ENCODE data around the gene BTF3L4.
"Not testable (repeated sequence)": the region's sequence is repeated elsewhere in the genome, so short reads cannot be mapped to it uniquely, and the experiment has no call there.

DNA sequence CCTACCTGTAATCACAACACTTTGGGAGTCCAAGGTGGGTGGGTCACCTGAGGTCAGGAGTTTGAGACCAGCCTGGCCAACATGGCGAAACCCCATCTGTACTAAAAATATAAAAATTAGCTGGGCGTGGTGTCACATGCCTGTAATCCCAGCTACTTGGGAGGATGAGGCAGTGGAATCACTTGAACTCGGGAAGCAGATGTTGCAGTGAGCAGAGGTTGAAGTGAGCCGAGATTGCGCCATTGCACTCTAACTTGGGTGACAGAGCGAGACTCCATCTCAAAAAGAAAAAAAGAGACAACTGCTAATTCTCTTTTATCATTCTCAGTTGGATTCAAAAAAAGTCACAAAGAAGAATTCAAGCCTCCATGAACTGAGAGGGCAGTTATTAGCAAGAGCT, 21.2 kb downstream of the BTF3L4 start:
- TF ChIP-seq, protein P1, sequence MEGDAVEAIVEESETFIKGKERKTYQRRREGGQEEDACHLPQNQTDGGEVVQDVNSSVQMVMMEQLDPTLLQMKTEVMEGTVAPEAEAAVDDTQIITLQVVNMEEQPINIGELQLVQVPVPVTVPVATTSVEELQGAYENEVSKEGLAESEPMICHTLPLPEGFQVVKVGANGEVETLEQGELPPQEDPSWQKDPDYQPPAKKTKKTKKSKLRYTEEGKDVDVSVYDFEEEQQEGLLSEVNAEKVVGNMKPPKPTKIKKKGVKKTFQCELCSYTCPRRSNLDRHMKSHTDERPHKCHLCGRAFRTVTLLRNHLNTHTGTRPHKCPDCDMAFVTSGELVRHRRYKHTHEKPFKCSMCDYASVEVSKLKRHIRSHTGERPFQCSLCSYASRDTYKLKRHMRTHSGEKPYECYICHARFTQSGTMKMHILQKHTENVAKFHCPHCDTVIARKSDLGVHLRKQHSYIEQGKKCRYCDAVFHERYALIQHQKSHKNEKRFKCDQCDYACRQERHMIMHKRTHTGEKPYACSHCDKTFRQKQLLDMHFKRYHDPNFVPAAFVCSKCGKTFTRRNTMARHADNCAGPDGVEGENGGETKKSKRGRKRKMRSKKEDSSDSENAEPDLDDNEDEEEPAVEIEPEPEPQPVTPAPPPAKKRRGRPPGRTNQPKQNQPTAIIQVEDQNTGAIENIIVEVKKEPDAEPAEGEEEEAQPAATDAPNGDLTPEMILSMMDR (IDR thresholded peaks at IDR 0.05; ENCODE audit: borderline replicate concordance, extremely low read depth, low read length, poor library complexity, severe bottlenecking) = not testable (repeated sequence)
- TF ChIP-seq EZH2 (IDR thresholded peaks at IDR 0.05; ENCODE audit: borderline replicate concordance, low read depth, low read length, severe bottlenecking) = not testable (repeated sequence)

Data from DND-41 (cell line).